MM.1S (cell line): ENCODE data around the gene PCDHGA7.

ENCODE experiments used
- DNase-seq: peaks from one replicate; pipeline ENCODE4 v3.0.0-alpha.2; 2015
- H2AFZ ChIP-seq: fragments of 300-600 bp; sonication (generic); 2 replicates; pipeline ENCODE4 v1.6.0; 2016; ENCODE audit warnings: antibody characterized with exemption, low read length
- H3F3A ChIP-seq: fragments of 300-600 bp; sonication (generic); 2 replicates; pipeline ENCODE4 v1.6.1; 2016; ENCODE audit warnings: mild to moderate bottlenecking, antibody characterized with exemption, low read length, moderate library complexity, mixed read lengths; ENCODE audit not compliant: insufficient read depth
- H3K27ac ChIP-seq: fragments of 300-600 bp; sonication (generic); 2 replicates; pipeline ENCODE4 v1.5.1; 2016; ENCODE audit warnings: mild to moderate bottlenecking, low read length
- H3K27me3 ChIP-seq: fragments of 300-600 bp; sonication (generic); replicated peaks from 2 replicates; pipeline ENCODE4 v1.6.0; 2016; ENCODE audit warnings: low read length; ENCODE audit not compliant: insufficient read depth
- H3K36me3 ChIP-seq: fragments of 300-600 bp; sonication (generic); replicated peaks from 2 replicates; pipeline ENCODE4 v1.6.1; 2016; ENCODE audit warnings: mild to moderate bottlenecking, low read length, mixed read lengths; ENCODE audit not compliant: insufficient read depth
- H3K4me1 ChIP-seq: fragments of 300-600 bp; sonication (generic); 2 replicates; pipeline ENCODE4 v1.6.1; 2016; ENCODE audit warnings: low read length, mixed read lengths
- H3K4me2 ChIP-seq: fragments of 300-600 bp; sonication (generic); 2 replicates; pipeline ENCODE4 v1.6.0; 2016; ENCODE audit warnings: low read depth, low read length
- H3K4me3 ChIP-seq: fragments of 300-600 bp; sonication (generic); 2 replicates; pipeline ENCODE4 v1.5.1; 2016; ENCODE audit warnings: low read length, mixed read lengths
- H3K79me2 ChIP-seq: fragments of 300-600 bp; sonication (generic); 2 replicates; pipeline ENCODE4 v1.6.1; 2016; ENCODE audit warnings: mixed run types, low read length, mixed read lengths
- H3K9ac ChIP-seq: fragments of 300-600 bp; sonication (generic); 2 replicates; pipeline ENCODE4 v1.6.1; 2016; ENCODE audit warnings: low read length, mixed read lengths
- H3K9me2 ChIP-seq: fragments of 300-600 bp; sonication (generic); replicated peaks from 2 replicates; pipeline ENCODE4 v1.6.1; 2016; ENCODE audit warnings: mild to moderate bottlenecking, low read length, mixed read lengths; ENCODE audit not compliant: insufficient read depth
- H3K9me3 ChIP-seq: fragments of 300-600 bp; sonication (generic); replicated peaks from 2 replicates; pipeline ENCODE4 v1.6.1; 2016; ENCODE audit warnings: mild to moderate bottlenecking, low read length, mixed read lengths; ENCODE audit not compliant: insufficient read depth
- H4K20me1 ChIP-seq: fragments of 300-600 bp; sonication (generic); 2 replicates; pipeline ENCODE4 v1.6.1; 2016; ENCODE audit warnings: mild to moderate bottlenecking, low read length, moderate library complexity, mixed read lengths; ENCODE audit not compliant: insufficient read depth
- CTCF ChIP-seq: fragments of 300-600 bp; sonication (generic); IDR thresholded peaks from 2 replicates; pipeline ENCODE4 v1.5.1; 2016; ENCODE audit warnings: antibody characterized with exemption, low read length, mixed read lengths
- EZH2 ChIP-seq: fragments of 300-600 bp; sonication (generic); optimal IDR thresholded peaks from 2 replicates; pipeline ENCODE3; 2017; ENCODE audit warnings: low read depth, mild to moderate bottlenecking, antibody characterized with exemption, low read length, mixed read lengths
- EZH2phosphoT487 ChIP-seq: fragments of 300-600 bp; sonication (generic); IDR thresholded peaks from 2 replicates; pipeline ENCODE4 v1.6.1; 2018; ENCODE audit warnings: antibody characterized with exemption, low read length

Gene PCDHGA7

GRCh38 chr5:141419074-141419880 lies 36.7 kb downstream of the PCDHGA7 start:
- no peaks in the 10 kb centered on the region for H3K9me3 ChIP-seq

GRCh38 chr5:141420855-141421488 lies 38.4 kb downstream of the PCDHGA7 start, which contains the start of gene PCDHGA11:
TSS of gene PCDHGA11 (plus strand) at chr5:141421051. CDS start at chr5:141421228, 177 bp downstream.
- Histone ChIP-seq H2AFZ (peak within 1 kb of the TSS; percentile 87), H3K4me2 (peak within 1 kb of the TSS; percentile 90), H3K27me3 (peaks cover 35% of the 10 kb centered on the region), H3K4me1 (0 out of 2 replicates have a peak, but pooled peaks cover 3% of the 10 kb centered on the region), H3K27ac (no peak within 1 kb of the TSS), H3K4me3 (peak within 1 kb of the TSS; percentile 75), H3K9me3 (no peaks in the 10 kb centered on the region), H3K36me3 (no peaks in the 10 kb centered on the region), H4K20me1 (no peaks in the 10 kb centered on the region), H3F3A (no peaks in the 10 kb centered on the region), H3K9me2 (no peaks in the 10 kb centered on the region), H3K79me2 (no peaks in the 10 kb centered on the region), H3K9ac (peak within 1 kb of the TSS; percentile 24; the same call in 1 of the 2 replicates)
- TF ChIP-seq CTCF (peak; percentile 76), EZH2phosphoT487 (no peak)
- DNase-seq: peak; percentile 66

More at GRCh38 chr5:141419074-141419880, 36.7 kb downstream of the PCDHGA7 start:
- Histone ChIP-seq H3F3A (no peaks in the 10 kb centered on the region), H2AFZ (no peak overlapping the region), H3K36me3 (no peaks in the 10 kb centered on the region), H3K9me2 (no peaks in the 10 kb centered on the region), H3K27me3 (peaks cover 26% of the 10 kb centered on the region), H3K9ac (no peak overlapping the region), H3K27ac (no peak overlapping the region), H3K4me1 (0 out of 2 replicates have a peak, but pooled peaks cover 3% of the 10 kb centered on the region), H3K79me2 (no peaks in the 10 kb centered on the region), H3K4me2 (no peak overlapping the region), H4K20me1 (no peaks in the 10 kb centered on the region), H3K4me3 (no peak overlapping the region)
- TF ChIP-seq EZH2 (no peak), CTCF (no peak)
- DNase-seq: no peak

- Histone ChIP-seq H3K9ac (peak overlapping the region; percentile 24; the same call in 1 of the 2 replicates), H4K20me1 (no peaks in the 10 kb centered on the region), H3K4me2 (peak overlapping the region; percentile 90), H3K9me2 (no peaks in the 10 kb centered on the region), H3K36me3 (no peaks in the 10 kb centered on the region), H3K4me3 (peak overlapping the region; percentile 75), H3K4me1 (0 out of 2 replicates have a peak, but pooled peaks cover 3% of the 10 kb centered on the region), H3K9me3 (no peaks in the 10 kb centered on the region), H3K79me2 (no peaks in the 10 kb centered on the region), H3F3A (no peaks in the 10 kb centered on the region), H3K27me3 (peaks cover 35% of the 10 kb centered on the region), H2AFZ (peak overlapping the region; percentile 87), H3K27ac (no peak overlapping the region)
- TF ChIP-seq EZH2 (no peak), EZH2phosphoT487 (no peak), CTCF (no peak)
- DNase-seq: no peak
These were observed 38.9 kb downstream of the PCDHGA7 start for GRCh38 chr5:141421489-141421855.
